ENCODE results near the gene SPEN.

DNA sequence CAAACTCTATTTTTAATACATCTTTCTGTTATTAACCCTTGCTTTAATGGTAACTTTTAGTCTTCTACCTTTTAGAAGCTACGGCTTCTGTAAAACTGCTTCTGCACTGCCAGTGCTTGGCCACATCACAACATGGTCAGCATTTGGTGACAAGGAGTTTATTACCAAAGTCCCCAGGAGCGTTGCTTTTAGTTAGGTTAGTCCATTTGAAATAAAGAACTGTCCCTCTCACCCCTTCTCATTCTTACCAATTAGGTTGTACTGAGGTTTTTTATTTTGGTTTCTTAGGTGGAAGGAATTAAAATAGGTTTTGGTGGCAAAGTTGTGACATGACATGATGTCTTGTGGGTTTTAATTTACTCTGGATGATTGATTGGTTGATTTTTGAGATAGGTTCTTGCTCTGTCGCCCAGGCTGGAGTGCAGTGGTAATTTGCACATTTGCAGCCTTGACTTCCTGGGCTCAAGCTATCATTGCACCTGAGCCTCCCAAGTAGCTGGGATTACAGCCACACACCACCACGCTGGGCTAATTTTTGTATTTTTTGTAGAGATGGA is 39.2 kb downstream of the SPEN start:
- TF ChIP-seq CTCF (IDR thresholded peaks at IDR 0.05; ENCODE audit: low read length) (no peak), EZH2phosphoT487 (IDR thresholded peaks at IDR 0.05; ENCODE audit: low read length) (no peak), EZH2 (optimal IDR thresholded peaks at IDR 0.05; ENCODE audit: low read depth, low read length) (no peak)

All from MM.1S (cell line).